T follicular helper cell (primary cell): Measurements from ENCODE around the gene CRYGC.
"Not testable (repeated sequence)": the region's sequence is repeated elsewhere in the genome, so short reads cannot be mapped to it uniquely, and the experiment has no call there.

Experiments used
- DNase-seq: peaks from one replicate; pipeline ENCODE4 v3.0.0-alpha.2; 2020; ENCODE audit warnings: low read depth
- total RNA-seq, 2 experiments: gene quantifications; one replicate each; lab custom pipeline; 2026; lab: John Stamatoyannopoulos, UW

The CRYGC gene, protein sequence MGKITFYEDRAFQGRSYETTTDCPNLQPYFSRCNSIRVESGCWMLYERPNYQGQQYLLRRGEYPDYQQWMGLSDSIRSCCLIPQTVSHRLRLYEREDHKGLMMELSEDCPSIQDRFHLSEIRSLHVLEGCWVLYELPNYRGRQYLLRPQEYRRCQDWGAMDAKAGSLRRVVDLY
- total RNA-seq, result 0 reads per million in 2 experiments

DNA sequence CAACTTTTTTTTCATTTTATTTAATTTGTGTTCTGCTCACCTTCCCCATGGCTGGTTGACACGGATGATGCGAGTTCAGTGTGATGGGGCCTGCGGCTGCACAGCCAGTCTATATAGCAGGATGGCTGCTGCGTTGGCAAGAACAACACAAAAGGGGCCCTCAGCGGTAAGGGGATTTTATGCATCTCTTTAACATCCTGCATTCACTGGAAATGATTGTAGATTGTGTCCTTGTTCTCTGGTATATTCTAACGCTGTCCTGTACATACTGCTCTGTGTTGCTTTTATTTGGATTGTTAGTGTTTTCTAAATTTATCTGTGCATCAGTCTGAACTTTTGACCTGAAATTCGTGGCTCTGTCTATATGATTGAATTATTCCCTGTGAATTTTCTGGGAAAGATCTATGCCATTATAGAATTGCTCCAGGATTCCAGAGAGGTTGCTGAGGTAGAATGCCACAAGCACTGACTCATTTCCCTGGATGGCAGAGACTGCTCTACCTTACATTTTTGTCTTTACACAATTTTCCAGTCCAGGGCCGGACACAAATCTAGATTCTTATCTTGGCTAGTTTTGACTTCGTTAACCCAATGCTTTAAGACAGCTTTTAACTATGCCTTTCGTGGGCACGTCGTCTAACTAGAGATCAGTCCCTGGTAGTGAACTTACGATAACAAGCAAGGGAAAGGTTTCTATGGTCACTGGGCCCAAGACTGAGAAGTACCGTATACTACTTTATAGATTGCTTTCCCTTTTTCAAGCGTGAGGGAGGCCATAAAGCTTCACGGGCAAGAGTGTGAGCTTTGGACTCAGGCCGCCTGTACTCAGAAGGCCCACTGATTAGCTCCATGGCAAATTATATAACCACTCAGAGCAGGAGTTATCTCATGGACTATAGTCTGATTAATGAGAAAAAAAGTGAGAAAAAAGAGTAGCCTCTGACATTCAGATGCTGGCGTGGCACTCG, at the start of gene CRYGC:
CRYGC (minus strand) TSS at position 85 of the 968 bp plus-strand sequence; CDS start at position 49, 36 bp downstream.
- DNase-seq, result no peak

DNA sequence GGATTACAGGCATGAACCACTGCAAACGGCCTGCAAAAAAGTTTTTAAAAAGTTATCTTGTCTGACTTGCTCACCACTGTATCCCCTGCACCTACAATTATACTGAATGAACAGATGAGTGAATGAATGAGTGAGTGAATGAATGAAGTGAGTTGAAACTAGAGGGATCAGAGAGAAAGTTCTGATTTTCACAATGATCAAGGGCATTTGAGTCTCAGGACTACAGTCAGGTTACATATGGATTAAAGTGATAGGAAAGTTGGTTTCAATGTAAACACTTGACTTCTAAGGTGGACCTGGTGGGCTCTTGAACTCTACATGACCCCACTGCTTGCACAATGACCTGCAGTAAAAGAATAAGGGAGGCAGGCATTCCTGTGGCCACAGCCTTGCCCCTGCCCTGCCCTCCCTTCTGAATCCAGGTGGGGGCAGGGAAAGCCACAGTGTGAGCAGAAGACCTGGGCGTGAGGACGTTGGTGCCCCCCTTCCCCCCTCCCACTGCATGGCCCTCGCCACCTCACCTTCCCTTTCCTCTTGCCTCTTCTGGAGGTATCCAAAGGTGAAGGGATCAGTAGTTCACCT, 49.5 kb upstream of the CRYGC start:
- DNase-seq, result no peak

DNA sequence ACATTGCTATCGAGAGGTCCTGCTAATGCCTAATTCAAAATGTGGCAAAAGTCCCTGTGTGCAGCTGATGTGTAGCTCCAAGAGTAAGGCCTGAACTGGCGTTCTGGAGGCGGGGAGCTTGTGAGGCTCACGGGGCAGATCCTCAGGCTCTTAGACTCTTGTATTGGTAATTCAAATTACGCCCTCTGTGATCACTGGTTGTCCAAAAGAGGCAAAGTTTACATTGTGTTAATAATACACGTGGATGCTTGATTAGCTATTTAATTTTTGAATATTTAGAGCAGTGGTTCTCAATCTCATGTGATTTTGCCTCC, 46.2 kb upstream of the CRYGC start:
- no peak for DNase-seq

DNA sequence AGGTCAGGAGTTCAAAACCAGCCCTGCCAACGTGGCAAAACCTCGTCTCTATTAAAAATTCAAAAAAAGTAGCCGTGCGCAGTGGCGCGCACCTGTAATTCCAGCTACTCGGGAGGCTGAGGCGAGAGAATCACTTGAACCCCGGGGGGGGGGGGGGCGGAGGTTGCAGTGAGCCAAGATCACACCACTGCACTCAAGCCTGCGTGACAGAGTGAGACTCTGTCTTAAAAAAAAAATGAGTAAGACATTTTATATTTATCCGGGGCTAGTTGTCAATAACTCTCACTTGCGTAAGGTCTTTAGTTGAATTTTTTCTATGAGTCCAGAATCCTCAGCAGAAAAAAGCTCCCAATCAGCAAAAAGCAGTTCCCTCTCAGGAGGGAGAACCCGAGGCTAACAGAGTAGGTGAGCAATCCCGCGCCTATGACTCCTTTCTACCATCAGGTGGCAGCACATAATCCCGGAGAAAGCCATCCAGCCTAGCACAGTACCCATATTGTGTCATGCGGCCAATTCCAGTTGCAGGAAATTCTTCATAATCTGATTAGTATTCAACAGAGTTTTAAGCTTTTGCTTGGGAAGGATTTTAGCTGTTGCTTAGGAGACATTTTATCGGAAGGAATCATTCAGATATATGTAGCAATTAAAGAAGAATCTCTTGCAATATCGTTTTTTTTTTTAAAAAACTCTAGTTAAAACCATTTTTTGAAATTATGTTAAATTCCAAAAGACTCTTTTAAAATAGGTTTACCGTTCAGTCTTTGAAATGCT, 45.6 kb upstream of the CRYGC start:
- DNase-seq, result peak; percentile 27

DNA sequence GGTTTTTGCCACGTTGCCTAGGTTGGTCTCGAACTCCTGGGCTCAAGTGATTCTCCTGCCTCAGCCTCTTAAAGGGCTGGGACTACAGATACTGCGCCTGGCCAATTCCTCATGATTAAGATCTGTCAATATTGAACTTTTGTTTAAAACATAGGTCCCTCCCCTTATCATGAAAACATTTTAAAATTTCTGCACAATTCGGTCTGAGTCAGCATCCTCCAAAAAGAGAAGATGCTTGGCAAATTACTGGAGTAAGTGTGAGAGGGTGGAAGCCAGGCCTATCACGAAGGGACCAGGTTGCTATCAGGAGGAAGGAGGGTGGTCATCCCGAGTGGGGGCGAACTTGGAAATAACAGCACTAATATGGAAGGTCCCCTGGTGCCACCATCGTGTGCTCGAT, 44.5 kb upstream of the CRYGC start:
- no peak for DNase-seq

DNA sequence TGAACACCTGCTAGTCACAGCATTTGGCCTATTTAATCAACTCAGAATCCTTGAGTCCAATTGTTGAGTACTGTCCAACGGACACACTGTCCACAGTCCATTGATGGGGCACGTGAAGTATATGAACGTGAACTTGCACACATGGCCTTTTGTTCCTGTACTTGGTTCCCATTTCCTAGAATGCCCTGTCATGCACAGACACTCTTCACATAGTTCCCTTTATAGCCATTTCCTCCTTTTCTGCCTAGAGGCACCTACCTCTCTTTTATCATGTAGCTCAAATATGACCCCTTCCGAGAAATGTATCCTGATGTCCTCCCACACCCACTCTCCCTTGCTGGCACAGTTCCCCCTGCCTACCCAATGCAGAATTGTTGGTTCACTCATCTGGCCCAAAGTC, 42.5 kb upstream of the CRYGC start:
- no peak for DNase-seq

DNA sequence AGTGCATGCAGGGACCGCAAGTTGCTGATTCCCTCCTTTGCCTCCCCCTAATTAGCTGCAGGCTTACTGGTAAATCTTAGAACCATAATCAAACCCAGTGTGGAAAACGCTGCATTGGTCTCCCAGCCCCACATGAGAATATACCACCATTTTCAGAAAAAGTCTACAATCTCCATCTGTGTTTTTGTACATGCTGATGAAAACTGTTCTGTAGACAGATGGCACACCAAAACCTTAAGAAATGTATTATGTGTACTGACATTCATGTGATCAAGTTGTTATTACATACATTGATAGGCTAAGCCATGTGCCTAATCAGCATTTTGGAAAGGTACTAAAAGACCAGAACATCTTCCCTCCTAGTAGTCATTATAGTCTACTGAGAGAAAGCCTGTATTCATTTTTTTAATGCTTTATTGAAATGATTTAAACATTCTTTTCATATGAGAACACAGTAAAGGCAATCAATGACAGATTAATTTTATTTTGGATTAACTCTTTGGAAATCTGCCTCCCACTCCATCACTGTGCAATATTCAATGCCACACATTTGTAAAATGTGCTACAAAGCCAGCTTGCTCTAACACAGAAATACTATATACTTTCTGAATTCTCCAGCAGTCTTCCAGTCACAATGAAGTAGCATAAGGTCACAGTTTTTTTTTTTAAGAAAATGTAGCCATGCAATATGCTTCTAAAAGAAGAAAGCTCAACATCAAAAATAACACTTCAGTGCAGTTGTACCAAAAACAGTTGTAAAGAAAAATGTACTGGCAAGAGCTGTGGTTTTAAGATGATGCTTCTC, 35.5 kb upstream of the CRYGC start:
- no peak for DNase-seq

DNA sequence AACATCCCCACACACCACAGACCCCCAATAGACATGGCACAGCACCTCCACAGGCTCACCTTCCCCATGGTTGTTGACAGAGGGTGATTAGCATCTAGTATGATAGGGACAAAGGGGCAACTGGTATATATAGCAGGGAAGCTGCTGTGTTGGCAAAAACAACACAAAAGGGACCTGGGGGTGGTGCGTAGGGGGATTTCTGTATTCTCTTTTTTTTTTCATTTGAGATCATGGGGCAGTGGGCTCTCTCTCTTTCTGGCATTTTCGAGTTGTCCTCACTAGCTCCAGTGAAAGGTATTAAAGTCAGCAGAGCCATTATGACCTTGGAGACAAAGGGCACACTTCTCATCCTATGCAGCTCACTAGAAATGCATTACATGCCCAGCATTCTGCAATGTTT, 33.9 kb upstream of the CRYGC start, which contains the start of gene CRYGA:
CRYGA (minus strand) TSS at position 101 of the 400 bp plus-strand sequence; CDS start at position 68, 33 bp downstream.
- DNase-seq, result no peak

DNA sequence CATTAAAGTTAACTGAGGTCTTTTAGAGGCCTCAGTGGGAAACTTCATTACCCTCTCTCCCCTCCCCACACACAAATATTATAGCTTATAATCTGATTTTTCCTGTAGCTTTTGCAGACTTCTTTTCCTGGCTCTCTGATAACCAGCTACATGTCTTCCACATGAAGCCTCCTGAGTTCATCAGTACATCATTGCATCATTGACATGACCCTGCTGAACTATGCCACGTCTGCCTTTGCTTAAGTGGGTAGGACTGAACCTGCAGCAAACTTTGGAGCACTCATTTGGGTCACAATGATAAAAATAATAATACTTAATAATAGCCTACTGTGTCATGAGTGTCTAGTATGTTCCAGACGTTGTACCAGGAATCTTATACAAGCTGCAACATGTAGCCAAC, 26.8 kb upstream of the CRYGC start:
- DNase-seq, result no peak

DNA sequence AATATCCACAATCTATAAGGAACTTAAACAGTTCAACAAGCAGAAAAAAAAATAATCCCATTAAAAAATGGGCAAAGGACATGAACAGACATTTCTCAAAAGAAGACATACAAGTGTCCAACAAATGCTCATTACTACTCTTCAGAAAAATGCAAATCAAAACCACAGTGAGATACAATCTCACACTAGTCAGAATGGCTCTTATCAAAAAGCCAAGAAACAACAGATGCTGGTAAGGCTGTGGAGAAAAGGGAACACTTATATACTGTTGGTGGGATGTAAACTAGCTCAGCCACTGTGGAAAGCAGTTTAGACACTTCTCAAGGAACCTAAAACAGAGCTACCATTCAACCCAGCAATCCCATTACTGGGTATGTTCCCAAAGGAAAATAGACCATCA, 23.5 kb upstream of the CRYGC start:
- DNase-seq, result no peak

DNA sequence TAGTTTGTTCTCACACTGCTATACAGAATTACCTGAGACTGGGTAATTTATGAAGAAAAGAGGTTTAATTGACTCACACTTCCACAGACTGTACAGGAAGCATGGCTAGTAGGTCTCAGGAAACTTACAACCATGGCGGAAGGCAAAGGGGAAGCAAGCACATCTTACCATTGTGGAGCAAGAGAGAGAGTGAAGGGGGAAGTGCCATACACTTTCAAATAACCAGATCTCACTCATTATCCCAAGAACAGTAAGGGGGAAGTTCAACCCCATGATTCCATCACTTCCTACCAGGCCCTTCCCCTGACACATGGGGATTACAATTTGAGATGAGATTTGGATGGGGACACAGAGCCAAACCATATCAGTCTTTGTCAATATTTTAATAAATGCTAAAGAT, 21.3 kb upstream of the CRYGC start:
- DNase-seq, result no peak

DNA sequence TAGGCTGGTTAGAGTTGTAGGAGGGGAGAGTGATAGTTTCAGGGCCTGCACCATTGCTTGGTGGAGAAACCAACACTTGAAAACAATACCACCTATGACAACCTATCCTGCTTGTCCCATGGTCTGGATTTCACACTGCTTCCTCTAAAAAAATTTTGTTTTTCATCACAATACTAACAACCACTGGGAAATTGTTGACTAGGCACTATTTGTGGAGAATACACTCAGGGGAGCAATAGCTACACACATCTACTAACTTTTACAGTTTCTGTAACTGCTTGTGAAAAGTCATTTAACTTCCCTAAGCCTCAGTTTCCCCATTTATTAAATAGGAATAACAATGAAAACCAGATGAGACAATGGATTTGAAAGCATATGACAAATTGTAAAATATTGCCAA, 20.5 kb upstream of the CRYGC start:
- DNase-seq, result no peak

DNA sequence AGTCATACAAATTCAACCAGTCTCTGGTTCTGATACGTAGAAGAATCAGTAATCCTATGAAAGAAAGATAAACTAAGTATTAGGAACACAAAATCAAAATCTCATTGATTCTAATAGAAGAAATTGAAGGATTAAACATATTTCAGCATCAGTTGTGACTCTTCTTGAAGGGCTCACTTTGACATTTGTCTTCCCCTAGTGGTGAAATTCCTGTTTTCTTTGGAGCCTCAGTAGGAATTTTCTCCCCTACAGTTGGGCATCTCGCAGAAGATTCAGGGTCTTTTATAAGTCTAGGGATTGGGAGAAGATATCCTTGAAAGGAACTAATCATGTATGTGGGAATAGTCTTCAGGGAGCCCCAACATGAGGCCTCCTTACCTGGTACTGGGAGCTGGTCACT, 19.2 kb upstream of the CRYGC start:
- DNase-seq, result no peak

DNA sequence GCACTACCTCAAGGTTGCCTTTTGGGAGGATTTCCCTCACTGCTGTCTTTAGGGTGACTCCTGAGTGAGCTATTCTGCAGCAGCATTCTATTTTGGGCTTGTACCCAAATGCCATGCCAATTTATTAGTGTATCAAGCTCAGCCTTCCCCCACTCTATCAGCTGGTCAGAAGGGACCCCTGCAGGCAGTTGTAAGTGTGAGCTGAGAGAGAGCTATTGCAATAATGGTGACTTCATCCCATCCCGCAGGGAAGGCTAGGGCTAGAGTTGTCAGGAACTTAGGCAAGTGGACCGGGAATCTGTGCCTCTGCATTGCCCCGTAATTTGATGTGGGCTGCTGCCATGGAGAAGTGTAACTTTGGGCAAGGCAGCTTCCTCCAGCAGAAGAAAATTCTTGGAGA, 18.1 kb upstream of the CRYGC start:
- no peak for DNase-seq

DNA sequence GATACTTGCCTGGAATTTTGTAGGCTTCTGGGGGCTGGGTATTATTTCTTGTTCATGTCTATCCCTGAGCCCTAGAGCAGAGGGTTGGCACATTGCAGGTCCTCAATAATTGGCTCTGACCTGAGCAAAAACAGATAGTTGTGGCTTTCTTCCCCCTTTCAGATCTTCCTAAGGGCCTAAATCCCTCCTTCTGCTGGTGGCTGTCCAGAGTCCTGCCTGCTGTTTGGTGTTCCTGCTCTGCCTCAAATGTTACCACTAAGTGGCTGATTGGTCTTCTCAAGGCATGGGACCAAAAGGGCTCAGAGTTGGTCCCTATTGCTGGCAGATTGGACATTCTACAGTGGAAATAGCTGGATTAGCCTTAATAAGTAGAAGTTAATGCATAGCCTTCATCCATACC, 17.4 kb upstream of the CRYGC start:
- DNase-seq, result no peak

DNA sequence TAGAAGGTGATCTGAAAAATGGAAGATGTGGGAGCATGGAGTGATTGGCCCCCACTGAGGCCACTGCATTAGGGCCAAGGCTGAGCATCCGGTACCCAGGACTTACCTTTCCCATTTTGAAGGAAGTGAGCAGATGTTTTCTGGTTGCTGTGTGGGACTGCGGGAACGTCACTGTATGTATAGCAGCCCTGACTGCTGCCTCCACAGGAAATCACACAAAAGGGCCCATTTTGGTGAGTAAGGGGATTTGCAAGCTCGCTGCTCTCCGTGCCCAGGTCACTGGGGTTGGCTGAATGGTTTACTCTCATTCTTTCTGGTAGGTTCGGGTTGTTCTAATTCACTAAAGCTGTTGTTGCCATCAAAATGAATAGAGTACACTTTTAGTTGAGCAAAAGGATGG, 16.4 kb upstream of the CRYGC start, which contains the start of gene CRYGB:
CRYGB (minus strand) TSS at position 153 of the 400 bp plus-strand sequence; CDS start at position 115, 38 bp downstream.
- no peak for DNase-seq

DNA sequence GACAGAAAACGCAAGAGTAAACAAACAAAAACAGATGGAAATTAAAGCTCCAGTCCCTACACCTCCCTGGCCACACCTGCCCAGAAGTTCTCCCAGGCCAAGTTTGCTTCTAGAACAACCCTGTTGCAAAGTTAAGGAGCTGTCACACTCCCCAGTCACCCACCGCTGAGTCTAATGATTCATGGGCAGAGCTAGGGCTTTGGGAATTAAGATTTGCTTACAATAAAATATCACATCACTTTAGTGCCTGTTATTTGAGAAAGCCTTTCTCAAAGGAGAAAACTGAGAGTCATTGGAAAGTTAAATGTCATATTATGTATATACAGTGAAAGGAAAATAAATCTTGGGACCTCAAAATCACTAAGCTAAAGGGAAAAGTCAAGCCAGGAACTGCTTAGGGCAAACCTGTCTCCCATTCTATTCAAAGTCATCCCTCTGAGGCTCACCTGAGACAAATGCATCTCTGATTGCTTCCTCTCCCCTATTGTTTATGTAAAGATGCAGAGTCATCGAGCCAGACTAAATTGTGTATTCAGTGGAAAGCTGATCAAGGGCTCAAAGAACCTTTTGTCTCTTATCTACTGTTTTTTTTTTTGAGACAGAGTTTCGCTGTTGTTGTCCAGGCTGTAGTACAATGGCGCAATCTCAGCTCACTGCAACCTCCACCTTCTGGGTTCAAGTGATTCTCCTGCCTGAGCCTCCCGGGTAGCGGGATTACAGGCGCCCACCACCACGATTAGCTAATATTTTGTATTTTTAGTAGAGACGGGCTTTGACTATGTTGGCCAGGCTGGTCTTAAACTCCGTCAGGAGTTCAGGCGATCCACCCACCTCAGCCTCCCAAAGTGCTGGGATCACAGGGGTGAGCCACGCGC, 13.5 kb upstream of the CRYGC start:
- no peak for DNase-seq

DNA sequence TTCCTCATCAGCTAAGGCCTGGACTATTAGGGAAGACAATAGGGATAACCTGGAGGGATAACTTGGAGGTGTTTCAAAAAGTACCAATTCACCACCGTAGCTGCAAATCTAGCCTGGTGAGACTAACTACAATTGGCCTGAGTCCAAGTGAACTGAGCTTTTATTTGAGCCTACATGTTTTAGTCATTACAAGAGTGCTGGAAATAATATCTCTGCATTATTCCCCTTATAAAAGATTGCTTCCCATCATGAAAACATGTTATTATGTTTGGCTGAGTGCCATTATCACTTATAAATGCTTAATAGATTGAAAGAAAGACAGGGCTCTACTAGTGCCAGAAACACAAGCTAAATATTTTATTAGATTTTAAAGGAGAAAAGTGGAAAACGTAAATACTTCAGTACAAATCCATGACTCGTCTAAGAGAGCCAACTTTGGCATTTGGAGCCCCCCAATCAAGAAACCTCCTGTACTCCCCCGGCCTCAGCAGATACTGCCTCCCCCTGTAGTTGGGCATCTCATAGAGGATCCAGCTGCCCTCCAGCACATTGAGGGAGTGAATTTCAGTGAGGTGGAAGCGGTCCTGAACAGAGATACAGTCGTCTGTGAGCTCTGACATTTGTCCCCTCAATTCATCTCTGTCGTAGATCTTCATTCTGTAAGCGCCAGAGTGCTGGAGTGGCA, 12.8 kb upstream of the CRYGC start:
- DNase-seq, result no peak

DNA sequence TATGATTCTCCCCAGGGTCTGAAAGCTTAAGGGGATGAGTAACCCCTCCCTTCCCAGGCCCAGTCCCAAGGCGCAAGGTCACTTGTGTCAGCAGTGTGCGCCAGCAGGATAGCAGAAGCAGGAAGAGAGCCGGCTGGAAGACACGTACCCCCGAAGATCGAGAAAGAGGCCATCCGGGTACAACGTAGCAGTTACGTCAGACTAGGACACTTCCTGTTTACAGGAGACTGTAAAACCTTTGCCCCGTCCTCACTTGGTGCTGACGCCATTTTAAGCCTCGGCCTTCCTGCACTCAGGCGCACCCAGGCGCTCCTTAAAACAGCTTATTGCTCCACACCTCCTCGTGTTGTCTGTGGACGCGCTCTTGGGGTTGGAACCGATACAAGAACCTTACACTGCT, 9.8 kb upstream of the CRYGC start:
- no peak for DNase-seq

DNA sequence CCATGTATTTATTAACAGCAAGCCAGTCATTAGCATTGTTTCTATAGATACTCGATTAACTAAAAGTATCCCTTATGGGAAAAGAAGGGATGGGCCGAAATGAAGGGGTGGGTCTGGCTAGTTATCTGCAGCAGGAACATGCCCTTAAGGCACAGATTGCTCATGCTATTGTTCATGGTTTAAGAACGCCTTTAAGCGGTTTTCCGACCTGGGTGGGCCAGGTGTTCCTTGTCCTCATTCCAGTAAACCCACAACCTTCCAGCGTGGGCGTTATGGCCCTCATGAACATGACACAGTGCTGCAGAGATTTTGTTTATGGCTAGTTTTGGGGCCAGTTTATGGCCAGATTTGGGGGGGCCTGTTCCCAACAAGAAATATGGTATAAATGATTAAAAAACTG, 8.7 kb upstream of the CRYGC start:
- DNase-seq, result not testable (repeated sequence)
